Endothelial cell (in vitro differentiated cells): Measurements from ENCODE around the gene CS. TPM values are rescaled to one million over a fixed set of nuclear protein-coding genes. Genes with fewer than 3 reads are reported as not detected.

Experiments used
- DNase-seq: peaks from one replicate; pipeline ENCODE4 v3.0.0; 2021; ENCODE audit warnings: low spot score
- H3K27ac Mint-ChIP-seq: one replicate; pipeline ENCODE4 v1.8.0; 2021; ENCODE audit warnings: mixed read lengths, inconsistent platforms; ENCODE audit not compliant: unreplicated experiment
- H3K27me3 Mint-ChIP-seq: one replicate; pipeline ENCODE4 v1.8.0; 2021; ENCODE audit warnings: mild to moderate bottlenecking, moderate library complexity, mixed read lengths, inconsistent platforms; ENCODE audit not compliant: unreplicated experiment
- H3K36me3 Mint-ChIP-seq: one replicate; pipeline ENCODE4 v1.8.0; 2021; ENCODE audit warnings: mild to moderate bottlenecking, low read depth, mixed read lengths, inconsistent platforms; ENCODE audit not compliant: unreplicated experiment
- H3K4me1 Mint-ChIP-seq: one replicate; pipeline ENCODE4 v1.8.0; 2021; ENCODE audit warnings: mild to moderate bottlenecking, mixed read lengths, inconsistent platforms; ENCODE audit not compliant: unreplicated experiment
- H3K4me3 Mint-ChIP-seq: one replicate; pipeline ENCODE4 v1.8.0; 2021; ENCODE audit warnings: mild to moderate bottlenecking, mixed read lengths, inconsistent platforms; ENCODE audit not compliant: unreplicated experiment
- H3K9me3 Mint-ChIP-seq: one replicate; pipeline ENCODE4 v1.8.0; 2021; ENCODE audit warnings: mixed read lengths, inconsistent platforms; ENCODE audit not compliant: unreplicated experiment
- CTCF ChIP-seq: fragments of 200-600 bp; sonication (generic); IDR thresholded peaks from one replicate; pipeline ENCODE4 v1.5.0; 2021; ENCODE audit warnings: antibody characterized with exemption; ENCODE audit not compliant: unreplicated experiment
- total RNA-seq: library from RNA; stranded (reverse); fragmentation: NEBNext Ultra II Directional; extraction: Animal tissue kit (Norgen Biotek cat#: 25700); gene quantifications from one replicate; pipeline ENCODE4 v1.2.1, GENCODE V29; 2021; ENCODE audit not compliant: unreplicated experiment

The CS gene
- total RNA-seq, 1 donor from 2014 or later: 187 TPM

- Mint-ChIP-seq H3K4me1 (no peaks in the 10 kb centered on the region), H3K4me3 (no peak overlapping the region), H3K27ac (no peak overlapping the region), H3K27me3 (peaks cover 8% of the 10 kb centered on the region), H3K9me3 (no peaks in the 10 kb centered on the region), H3K36me3 (peaks cover 3% of the 10 kb centered on the region)
- DNase-seq: no peak
- no peak for TF ChIP-seq CTCF
Observed at GRCh38 chr12:56231184-56231582, 68.9 kb downstream of the CS start.

- TF ChIP-seq CTCF: no peak
- H3K27ac Mint-ChIP-seq: no peak overlapping the region
- no peak overlapping the region for H3K4me3 Mint-ChIP-seq
- peaks cover 4% of the 10 kb centered on the region for H3K36me3 Mint-ChIP-seq
- H3K27me3 Mint-ChIP-seq: peaks cover 8% of the 10 kb centered on the region
- no peak for DNase-seq
- no peaks in the 10 kb centered on the region for H3K4me1 Mint-ChIP-seq
- H3K9me3 Mint-ChIP-seq: no peaks in the 10 kb centered on the region
Observed at GRCh38 chr12:56230432-56231183, 69.5 kb downstream of the CS start.

GRCh38 chr12:56229916-56230431, 70.2 kb downstream of the CS start, which contains the start of gene SLC39A5:
Gene SLC39A5, plus strand, starts transcription at chr12:56230051. Its CDS starts 1,224 bp downstream, at chr12:56231275.
- no peak within 1 kb of the TSS for H3K27ac Mint-ChIP-seq
- no peak within 1 kb of the TSS for H3K4me3 Mint-ChIP-seq
- no peaks in the 10 kb centered on the region for H3K9me3 Mint-ChIP-seq
- DNase-seq: no peak
- H3K36me3 Mint-ChIP-seq: peaks cover 4% of the 10 kb centered on the region
- TF ChIP-seq CTCF: no peak
- H3K4me1 Mint-ChIP-seq: peaks cover 6% of the 10 kb centered on the region
- H3K27me3 Mint-ChIP-seq: peaks cover 8% of the 10 kb centered on the region

- Mint-ChIP-seq H3K4me3 (no peak overlapping the region), H3K4me1 (peaks cover 11% of the 10 kb centered on the region), H3K27me3 (peaks cover 8% of the 10 kb centered on the region), H3K36me3 (peaks cover 4% of the 10 kb centered on the region), H3K27ac (no peak overlapping the region), H3K9me3 (no peaks in the 10 kb centered on the region)
- DNase-seq: no peak
- TF ChIP-seq CTCF: no peak
Observed at GRCh38 chr12:56229082-56229481, 71.0 kb downstream of the CS start.

GRCh38 chr12:56224954-56225353, 75.2 kb downstream of the CS start:
- DNase-seq: peak; percentile 19

More at GRCh38 chr12:56224954-56225353, 75.2 kb downstream of the CS start:
- no peak for TF ChIP-seq CTCF
- Mint-ChIP-seq H3K27me3 (peaks cover 10% of the 10 kb centered on the region), H3K4me3 (peak overlapping the region; percentile 76), H3K27ac (peak overlapping the region; percentile 64), H3K36me3 (peaks cover 4% of the 10 kb centered on the region), H3K9me3 (no peaks in the 10 kb centered on the region), H3K4me1 (peaks cover 39% of the 10 kb centered on the region)
